ENCODE results near the gene SEPTIN11. TPM values are rescaled to one million over a fixed set of nuclear protein-coding genes. Genes with fewer than 3 reads are reported as not detected.

The SEPTIN11 gene
- total RNA-seq, result 10 to 100 TPM; 51.9 to 60.0 TPM

DNA sequence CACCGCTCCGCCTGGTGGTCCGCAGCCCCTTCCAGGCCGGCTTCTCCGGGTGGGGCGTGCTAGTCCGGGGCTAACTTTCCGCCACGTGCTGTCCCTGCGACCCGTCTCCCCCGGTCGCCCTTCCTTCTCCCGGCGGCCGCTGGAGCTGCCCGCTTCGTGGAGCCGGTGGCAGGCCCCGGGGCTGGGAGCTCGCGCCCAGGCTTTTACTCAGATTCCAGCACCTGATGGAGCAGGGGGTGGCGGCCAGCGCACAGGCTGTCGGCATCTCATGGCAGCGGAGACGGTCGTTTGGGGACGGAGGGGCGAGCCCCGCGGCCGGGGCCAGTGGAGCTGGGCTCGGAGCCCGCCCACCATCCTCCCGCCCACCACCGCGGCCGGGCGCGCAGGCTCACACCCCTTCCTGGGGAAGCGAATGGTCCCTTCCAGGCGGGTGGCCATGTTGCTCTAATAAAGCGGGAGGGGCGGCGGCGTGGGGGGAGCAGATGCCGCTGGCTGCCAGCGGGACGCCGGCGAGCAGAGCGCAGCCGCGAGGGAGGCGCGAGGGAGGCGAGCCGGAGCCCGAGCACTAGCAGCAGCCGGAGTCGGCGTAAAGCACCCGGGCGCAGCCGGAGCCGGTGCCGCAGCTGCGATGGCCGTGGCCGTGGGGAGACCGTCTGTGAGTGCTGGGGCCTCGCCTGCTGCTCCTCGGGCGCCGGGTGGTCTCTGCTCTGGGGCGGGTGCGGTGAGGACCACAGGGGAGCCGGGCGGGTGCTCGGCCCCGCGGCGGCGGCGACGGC, at the start of gene SEPTIN11:
Gene SEPTIN11, plus strand, starts transcription at position 477 of the 776 bp plus-strand sequence. Its CDS starts 152 bp downstream, at position 629.
- H3K4me3 Mint-ChIP-seq, result peak within 1 kb of the TSS; percentile 96
- ATAC-seq (ENCODE audit: low read depth) (peak; percentile 67), DNase-seq (peak; percentile 85)
- H3K27ac Mint-ChIP-seq, result peak within 1 kb of the TSS; percentile 77
- H3K36me3 Mint-ChIP-seq, result peaks cover 14% of the 10 kb centered on the region
- H3K9me3 Mint-ChIP-seq, result no peaks in the 10 kb centered on the region
- peaks cover 4% of the 10 kb centered on the region for H3K27me3 Mint-ChIP-seq
- peaks cover 20% of the 10 kb centered on the region for H3K4me1 Mint-ChIP-seq
- POLR2A ChIA-PET, result interaction anchor here (0.6 to 3.4 kb wide), 9 partner anchors 39 to 252 kb away, joined by 3 to 22 read pairs (median 4); partner anchors contain the start of gene CCNG2

DNA sequence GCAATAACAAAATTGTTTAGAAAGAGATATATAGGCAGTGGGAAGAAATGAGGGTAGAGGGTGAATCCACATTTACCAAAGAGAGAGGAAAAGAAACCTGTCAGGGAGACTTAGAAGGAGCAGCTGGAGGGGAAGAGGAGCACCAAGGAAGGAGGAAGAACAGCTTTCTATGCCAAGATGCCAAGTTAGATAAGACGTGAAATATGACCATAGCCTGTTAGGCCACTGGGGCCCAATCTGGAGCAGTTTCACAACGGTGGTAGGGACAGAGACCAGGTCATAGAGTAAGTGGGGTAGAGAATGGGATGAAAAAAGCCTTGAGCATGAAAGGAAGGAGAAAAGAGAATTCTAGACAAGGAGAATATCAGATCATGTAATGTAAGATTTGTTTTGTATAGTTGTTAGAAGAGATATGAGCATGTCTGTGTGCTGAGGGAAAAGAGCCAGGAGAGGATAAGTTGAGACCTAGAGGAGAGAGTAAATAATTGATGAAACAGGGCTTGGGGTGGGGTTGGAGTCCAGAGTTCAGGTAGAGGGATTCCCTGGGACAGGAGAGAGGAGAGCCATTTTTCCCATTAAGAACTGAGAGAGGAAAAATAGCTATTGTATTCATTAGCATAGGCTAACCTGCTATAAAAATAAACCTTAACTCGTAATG, 47.2 kb upstream of the SEPTIN11 start:
- POLR2A ChIA-PET, result no interaction called here

DNA sequence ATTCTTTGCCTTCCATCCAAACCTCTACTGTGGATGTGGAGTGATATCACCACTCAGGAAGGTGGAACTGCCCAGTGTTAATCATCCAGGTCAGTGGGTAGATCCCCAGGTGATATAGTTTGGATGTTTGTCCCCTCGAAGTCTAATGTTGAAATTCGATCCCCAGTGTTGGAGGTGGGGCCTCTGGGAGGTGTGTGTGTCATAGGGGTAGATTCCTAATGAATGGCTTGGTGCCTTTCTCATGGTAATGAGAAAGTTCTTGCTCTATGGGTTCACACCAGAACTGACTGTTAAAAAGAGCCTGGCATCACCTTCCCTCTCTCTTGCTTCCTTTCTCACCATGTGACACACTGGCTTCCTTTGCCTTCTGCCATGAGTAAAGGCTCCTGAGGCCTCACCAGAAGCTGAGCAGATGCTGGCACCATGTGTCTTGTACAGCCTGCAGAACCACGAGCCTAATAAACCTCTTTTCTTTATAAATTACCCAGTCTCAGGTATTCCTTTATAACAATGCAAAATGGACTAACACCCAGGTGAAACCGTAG, 44.8 kb upstream of the SEPTIN11 start:
- DNase-seq (no peak), ATAC-seq (ENCODE audit: low read depth) (no peak)
- Mint-ChIP-seq H3K4me1 (no peaks in the 10 kb centered on the region), H3K27ac (no peak overlapping the region), H3K36me3 (no peaks in the 10 kb centered on the region), H3K27me3 (peaks cover 7% of the 10 kb centered on the region), H3K4me3 (no peak overlapping the region), H3K9me3 (peaks cover 8% of the 10 kb centered on the region)
- POLR2A ChIA-PET, result no interaction called here

More for the DNA sequence above, 47.2 kb upstream of the SEPTIN11 start:
- ATAC-seq (ENCODE audit: low read depth) (no peak), DNase-seq (no peak)
- H3K9me3 Mint-ChIP-seq, result peaks cover 8% of the 10 kb centered on the region
- H3K4me3 Mint-ChIP-seq, result no peak overlapping the region
- peaks cover 23% of the 10 kb centered on the region for H3K27me3 Mint-ChIP-seq
- H3K36me3 Mint-ChIP-seq, result no peaks in the 10 kb centered on the region
- peaks cover 9% of the 10 kb centered on the region for H3K4me1 Mint-ChIP-seq
- no peak overlapping the region for H3K27ac Mint-ChIP-seq

DNA sequence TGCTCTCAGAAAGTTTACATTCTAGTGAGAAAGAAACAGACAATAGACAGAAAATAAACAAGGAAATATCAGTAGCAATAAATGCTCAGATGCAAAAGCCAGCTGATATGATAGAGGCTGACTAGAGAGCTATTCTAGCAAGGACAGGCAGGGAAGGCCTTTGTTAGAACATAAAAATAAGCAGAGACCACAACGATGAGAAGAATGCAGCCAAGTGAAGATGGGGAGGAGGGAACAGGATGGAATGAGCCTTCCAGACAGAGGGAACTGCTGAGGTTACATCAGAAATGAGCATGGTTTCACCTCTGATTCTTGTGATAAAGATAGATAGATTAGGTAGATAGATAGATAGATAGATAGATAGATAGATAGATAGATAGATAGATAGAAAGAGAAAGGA, 44.0 kb upstream of the SEPTIN11 start:
- no peak overlapping the region for H3K27ac Mint-ChIP-seq
- POLR2A ChIA-PET, result interaction anchor here (0.6 kb wide), 1 partner anchor 25 kb away, joined by 3 read pairs; no protein-coding TSS in a partner anchor
- ATAC-seq (ENCODE audit: low read depth) (no peak), DNase-seq (no peak)
- H3K27me3 Mint-ChIP-seq, result no peaks in the 10 kb centered on the region
- peaks cover 8% of the 10 kb centered on the region for H3K9me3 Mint-ChIP-seq
- H3K36me3 Mint-ChIP-seq, result no peaks in the 10 kb centered on the region
- no peak overlapping the region for H3K4me3 Mint-ChIP-seq
- no peaks in the 10 kb centered on the region for H3K4me1 Mint-ChIP-seq

DNA sequence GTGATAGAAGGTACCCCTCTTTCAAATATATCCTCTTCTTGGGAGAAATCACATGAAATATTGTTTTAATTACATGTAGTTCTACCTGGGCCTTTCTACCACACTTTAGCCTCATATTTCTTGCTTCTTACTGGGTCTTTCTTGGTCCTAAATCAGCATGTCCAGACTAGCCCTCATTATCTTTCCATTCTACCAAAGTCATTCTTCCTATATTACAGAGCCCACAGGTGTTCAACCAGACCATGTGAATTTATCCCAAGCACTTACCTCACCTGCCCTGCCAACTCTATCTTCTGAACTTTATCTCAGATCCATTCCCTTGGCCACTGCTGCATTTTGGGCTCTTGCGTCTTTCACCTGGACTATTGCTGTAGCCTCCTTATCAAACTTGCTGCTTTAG, 39.8 kb upstream of the SEPTIN11 start:
- peaks cover 8% of the 10 kb centered on the region for H3K9me3 Mint-ChIP-seq
- DNase-seq, result no peak
- POLR2A ChIA-PET, result no interaction called here
- H3K27ac Mint-ChIP-seq, result no peak overlapping the region
- peaks cover 5% of the 10 kb centered on the region for H3K27me3 Mint-ChIP-seq
- no peak for ATAC-seq (ENCODE audit: low read depth)
- no peak overlapping the region for H3K4me3 Mint-ChIP-seq
- no peaks in the 10 kb centered on the region for H3K4me1 Mint-ChIP-seq
- H3K36me3 Mint-ChIP-seq, result no peaks in the 10 kb centered on the region

DNA sequence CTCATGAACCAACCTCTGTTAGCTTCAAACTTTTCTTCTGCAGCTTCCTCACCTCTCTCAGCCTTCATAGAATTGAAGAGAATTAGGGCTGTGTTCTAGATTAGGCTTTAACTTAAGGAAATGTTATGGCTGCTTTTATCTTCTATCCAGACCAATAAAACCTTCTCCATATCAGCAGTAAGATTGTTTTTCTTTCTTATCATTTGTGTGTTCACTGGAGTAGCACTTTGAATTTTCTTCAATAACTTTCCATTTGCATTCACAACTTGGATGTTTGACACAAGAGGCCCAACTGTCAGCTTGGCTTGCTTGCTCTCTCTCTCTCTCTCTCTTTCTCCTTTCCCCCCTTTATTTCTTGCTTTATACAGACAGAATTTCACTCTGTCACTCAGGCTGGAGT, 28.8 kb upstream of the SEPTIN11 start:
- Mint-ChIP-seq H3K36me3 (no peaks in the 10 kb centered on the region), H3K4me3 (no peak overlapping the region), H3K27me3 (peaks cover 3% of the 10 kb centered on the region), H3K9me3 (no peaks in the 10 kb centered on the region), H3K4me1 (no peaks in the 10 kb centered on the region), H3K27ac (no peak overlapping the region)
- DNase-seq, result no peak
- ATAC-seq (ENCODE audit: low read depth), result no peak
- POLR2A ChIA-PET, result no interaction called here

DNA sequence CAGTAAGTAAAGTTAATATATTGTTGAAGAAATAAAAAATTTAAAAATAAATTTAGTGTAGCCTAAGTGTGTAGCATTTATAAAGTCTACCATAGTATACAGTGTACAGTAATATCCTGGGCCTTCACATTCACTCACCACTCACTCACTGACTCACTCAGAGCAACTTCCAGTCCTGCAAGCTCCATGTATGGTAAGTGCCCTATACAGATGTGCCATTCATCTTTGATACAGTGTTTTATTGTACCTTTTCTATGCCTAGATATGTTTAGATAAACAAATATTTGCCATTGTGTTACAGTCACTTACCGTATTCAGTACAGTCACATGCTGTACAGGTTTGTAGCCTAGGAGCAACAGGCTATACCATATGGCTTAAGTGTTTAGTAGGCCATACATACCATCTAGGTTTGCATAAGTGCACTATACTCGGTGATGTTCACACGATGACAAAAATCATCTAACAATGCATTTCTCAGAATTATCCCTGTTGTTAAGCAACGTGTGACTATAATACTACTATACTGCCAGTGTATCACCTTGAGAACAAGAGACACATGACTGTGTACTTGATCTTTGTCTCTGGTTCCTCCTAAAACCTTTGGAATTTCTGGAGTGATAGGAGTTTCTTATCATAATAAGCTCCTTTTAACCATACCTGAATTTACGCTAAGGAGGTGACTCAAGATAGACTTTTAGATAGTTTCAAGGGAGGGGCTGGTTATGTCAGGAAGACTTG, 25.8 kb upstream of the SEPTIN11 start:
- no peaks in the 10 kb centered on the region for H3K4me1 Mint-ChIP-seq
- H3K27ac Mint-ChIP-seq, result no peak overlapping the region
- POLR2A ChIA-PET, result no interaction called here

DNA sequence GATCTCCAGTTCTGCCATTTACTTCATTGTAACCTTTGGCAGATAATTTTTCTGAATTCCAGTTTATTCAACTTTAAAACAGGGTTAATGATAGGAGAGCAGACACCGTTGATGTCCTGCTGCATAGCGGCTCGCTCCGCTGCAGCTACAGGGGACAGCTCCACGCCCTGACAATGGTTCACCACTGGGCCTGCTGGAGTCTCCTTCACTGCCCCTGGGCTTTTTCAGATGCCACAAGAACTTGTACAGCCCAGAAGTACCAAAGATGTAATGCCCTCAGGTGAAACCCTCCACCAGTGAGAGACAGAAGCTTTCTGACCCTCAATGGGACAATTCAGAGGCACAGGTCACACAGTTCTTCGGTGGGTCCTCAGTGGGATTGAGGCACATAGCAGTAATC, 22.7 kb upstream of the SEPTIN11 start:
- peaks cover 7% of the 10 kb centered on the region for H3K27me3 Mint-ChIP-seq
- H3K4me1 Mint-ChIP-seq, result no peaks in the 10 kb centered on the region
- H3K27ac Mint-ChIP-seq, result no peak overlapping the region
- ATAC-seq (ENCODE audit: low read depth) (no peak), DNase-seq (no peak)
- H3K36me3 Mint-ChIP-seq, result no peaks in the 10 kb centered on the region
- H3K9me3 Mint-ChIP-seq, result no peaks in the 10 kb centered on the region
- H3K4me3 Mint-ChIP-seq, result no peak overlapping the region
- POLR2A ChIA-PET, result no interaction called here

More for the DNA sequence above, 25.8 kb upstream of the SEPTIN11 start:
- ATAC-seq (ENCODE audit: low read depth) (no peak), DNase-seq (no peak)
- peaks cover 6% of the 10 kb centered on the region for H3K27me3 Mint-ChIP-seq
- no peaks in the 10 kb centered on the region for H3K9me3 Mint-ChIP-seq
- no peak overlapping the region for H3K4me3 Mint-ChIP-seq
- no peaks in the 10 kb centered on the region for H3K36me3 Mint-ChIP-seq

DNA sequence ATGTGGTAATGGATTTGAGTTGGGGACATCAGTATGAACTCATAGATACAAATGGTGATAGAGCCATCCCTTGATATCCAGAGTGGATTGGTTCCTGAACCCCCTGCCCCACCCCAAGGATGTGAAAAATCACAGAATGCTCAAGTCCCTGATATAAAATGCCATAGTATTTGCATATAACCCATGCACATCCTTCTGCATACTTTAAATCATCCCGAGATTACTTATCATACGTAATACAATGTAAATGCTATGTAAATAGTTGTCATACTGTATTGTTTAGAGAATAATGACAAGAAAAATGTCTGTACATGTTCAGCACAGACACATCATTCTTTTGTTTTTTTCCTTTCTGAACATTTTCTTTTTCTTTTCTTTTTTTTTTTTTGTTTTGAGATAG, 18.9 kb upstream of the SEPTIN11 start:
- no peak for DNase-seq
- Mint-ChIP-seq H3K4me1 (no peaks in the 10 kb centered on the region), H3K27me3 (peaks cover 9% of the 10 kb centered on the region), H3K27ac (no peak overlapping the region), H3K9me3 (no peaks in the 10 kb centered on the region), H3K36me3 (no peaks in the 10 kb centered on the region), H3K4me3 (no peak overlapping the region)
- ATAC-seq (ENCODE audit: low read depth), result no peak
- POLR2A ChIA-PET, result interaction anchor here (0.7 kb wide), 2 partner anchors 25 to 38 kb away, joined by 3 read pairs; no protein-coding TSS in a partner anchor

DNA sequence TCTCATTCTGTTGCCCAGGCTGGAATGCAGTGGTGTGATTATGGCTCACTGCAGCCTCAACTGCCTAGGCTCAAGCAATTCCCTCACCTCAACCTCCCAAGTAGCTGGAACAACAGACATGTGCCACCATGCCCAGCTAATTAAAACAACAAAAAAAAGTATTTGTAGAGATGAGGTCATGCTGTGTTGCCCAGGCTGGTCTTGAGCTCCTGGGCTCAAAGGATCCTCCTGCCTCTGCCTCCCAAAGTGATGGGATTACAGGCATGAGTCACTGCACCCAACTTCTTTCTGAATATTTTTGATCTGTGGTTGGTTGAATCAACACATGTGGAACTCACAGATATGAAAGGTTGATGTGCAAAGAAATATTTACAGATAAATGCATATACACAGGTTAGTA, 18.5 kb upstream of the SEPTIN11 start:
- no peak overlapping the region for H3K4me3 Mint-ChIP-seq
- H3K4me1 Mint-ChIP-seq, result no peaks in the 10 kb centered on the region
- no peaks in the 10 kb centered on the region for H3K9me3 Mint-ChIP-seq
- POLR2A ChIA-PET, result interaction anchor here (0.7 kb wide), 2 partner anchors 26 to 39 kb away, joined by 3 read pairs; no protein-coding TSS in a partner anchor
- H3K27me3 Mint-ChIP-seq, result peaks cover 9% of the 10 kb centered on the region
- DNase-seq (no peak), ATAC-seq (ENCODE audit: low read depth) (no peak)
- H3K36me3 Mint-ChIP-seq, result no peaks in the 10 kb centered on the region
- H3K27ac Mint-ChIP-seq, result no peak overlapping the region

DNA sequence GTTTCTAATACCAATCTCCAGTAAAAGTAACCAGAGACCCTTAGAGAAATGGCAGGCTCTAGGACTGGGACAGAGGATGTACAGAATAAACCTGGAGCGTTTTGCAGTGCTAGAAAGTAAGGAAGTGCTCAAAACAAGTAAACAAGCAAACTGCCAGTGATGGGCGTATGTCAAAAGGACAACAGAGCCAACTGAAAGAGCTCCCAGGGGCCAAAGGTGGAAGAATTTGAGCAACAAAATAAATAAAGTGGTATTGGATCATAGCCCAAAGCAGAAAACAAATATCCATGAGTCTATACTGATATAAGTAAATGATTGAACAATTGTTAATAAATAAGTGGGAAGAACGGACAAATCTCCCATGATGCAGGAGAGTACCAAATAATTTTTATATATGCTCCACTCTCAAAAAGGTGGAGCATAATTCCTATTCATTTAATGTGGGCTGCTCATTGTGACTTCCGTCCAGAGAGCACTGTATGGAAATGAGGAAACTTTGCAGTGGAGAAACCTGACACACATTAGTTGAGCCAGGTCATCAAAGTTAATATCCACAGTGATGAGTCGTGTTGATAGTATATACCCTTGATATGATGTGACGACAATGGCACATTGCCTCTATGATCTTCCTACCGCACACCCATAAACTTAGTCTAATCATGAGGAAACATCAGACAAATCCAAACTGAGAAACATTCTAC, 17.8 kb upstream of the SEPTIN11 start:
- Mint-ChIP-seq H3K36me3 (no peaks in the 10 kb centered on the region), H3K27me3 (peaks cover 7% of the 10 kb centered on the region), H3K9me3 (no peaks in the 10 kb centered on the region), H3K4me3 (no peak overlapping the region), H3K4me1 (peaks cover under 1% of the 10 kb centered on the region), H3K27ac (no peak overlapping the region)
- DNase-seq, result no peak
- no peak for ATAC-seq (ENCODE audit: low read depth)
- POLR2A ChIA-PET, result no interaction called here

DNA sequence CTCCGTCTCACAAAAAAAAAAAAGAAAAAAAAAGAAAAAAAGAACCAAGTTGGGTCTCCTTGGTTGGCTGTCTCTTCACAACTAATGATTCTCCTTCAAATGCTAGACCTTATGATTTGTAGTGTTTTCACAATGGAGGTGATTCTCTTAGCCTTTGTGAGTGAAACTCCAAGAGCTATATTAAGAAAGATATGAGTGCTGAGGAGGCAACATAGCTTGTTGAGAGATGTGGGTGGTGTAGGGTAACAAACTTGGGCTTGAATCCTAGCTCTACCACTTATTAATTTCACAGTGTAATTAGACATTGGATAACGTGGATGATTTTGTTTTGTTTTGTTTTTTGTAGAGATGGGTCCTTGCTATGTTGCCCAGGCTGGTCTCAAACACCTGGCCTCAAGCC, 10.4 kb upstream of the SEPTIN11 start:
- Mint-ChIP-seq H3K4me1 (peaks cover 3% of the 10 kb centered on the region), H3K27ac (no peak overlapping the region), H3K27me3 (peaks cover 4% of the 10 kb centered on the region), H3K36me3 (peaks cover 9% of the 10 kb centered on the region), H3K4me3 (no peak overlapping the region), H3K9me3 (peaks cover 11% of the 10 kb centered on the region)
- POLR2A ChIA-PET, result no interaction called here
- DNase-seq (no peak), ATAC-seq (ENCODE audit: low read depth) (no peak)

DNA sequence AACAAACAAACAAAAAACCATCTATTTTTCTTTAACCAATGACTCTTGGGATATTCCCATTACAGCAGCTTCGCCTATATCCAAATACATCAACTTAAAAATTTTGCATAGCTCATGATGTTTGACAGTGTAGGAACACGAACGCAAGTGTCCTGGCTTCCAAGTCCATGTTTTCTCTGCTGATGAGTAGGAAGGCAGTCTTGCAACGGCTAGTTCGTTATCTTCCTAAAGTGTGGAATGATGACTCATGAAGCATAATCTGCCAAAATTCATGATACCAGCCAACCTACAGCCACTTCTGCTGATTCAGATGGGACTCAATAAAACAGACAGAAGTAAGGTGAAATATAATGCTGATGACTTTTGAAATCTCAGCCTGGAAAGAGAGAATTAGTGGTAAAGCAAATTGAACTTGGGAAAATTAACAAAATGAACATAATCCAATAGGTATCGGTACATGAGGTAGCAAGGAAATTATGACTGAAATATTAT, 6.4 kb upstream of the SEPTIN11 start:
- Mint-ChIP-seq H3K27me3 (peaks cover 2% of the 10 kb centered on the region), H3K4me3 (no peak overlapping the region), H3K27ac (no peak overlapping the region), H3K4me1 (no peaks in the 10 kb centered on the region), H3K36me3 (peaks cover 12% of the 10 kb centered on the region), H3K9me3 (peaks cover 6% of the 10 kb centered on the region)
- ATAC-seq (ENCODE audit: low read depth) (no peak), DNase-seq (no peak)
- POLR2A ChIA-PET, result no interaction called here
